Osteoblast (primary cell): ENCODE results near the gene EVC2. TPM values are rescaled to one million over a fixed set of nuclear protein-coding genes. Genes with fewer than 3 reads are reported as not detected.

Experiments
- total RNA-seq: library from RNA; depleted of rRNA; stranded (reverse); fragments of >200 nt; gene quantifications from 2 replicates; pipeline ENCODE4 v1.2.3, GENCODE V29; 2012

Gene EVC2
- total RNA-seq, 1 donor, result 19.2 TPM

Other genes starting within 250 kb of the EVC2 start
- 67.8 and 69.1 TPM in 2 replicates for gene EVC, start 2.6 kb upstream of the EVC2 start, total RNA-seq
- gene CRMP1, start 184.5 kb upstream of the EVC2 start, total RNA-seq, result under 0.01 TPM in 2 replicates